HG02610 (cell line): ENCODE results near the gene SLC5A5.

ENCODE experiments used
- ATAC-seq: cut with Tn5 transposase; IDR thresholded peaks from one replicate; pipeline ENCODE4 v1.9.1; 2021; ENCODE audit warnings: mild to moderate bottlenecking, moderate library complexity; ENCODE audit not compliant: unreplicated experiment

The SLC5A5 gene

DNA sequence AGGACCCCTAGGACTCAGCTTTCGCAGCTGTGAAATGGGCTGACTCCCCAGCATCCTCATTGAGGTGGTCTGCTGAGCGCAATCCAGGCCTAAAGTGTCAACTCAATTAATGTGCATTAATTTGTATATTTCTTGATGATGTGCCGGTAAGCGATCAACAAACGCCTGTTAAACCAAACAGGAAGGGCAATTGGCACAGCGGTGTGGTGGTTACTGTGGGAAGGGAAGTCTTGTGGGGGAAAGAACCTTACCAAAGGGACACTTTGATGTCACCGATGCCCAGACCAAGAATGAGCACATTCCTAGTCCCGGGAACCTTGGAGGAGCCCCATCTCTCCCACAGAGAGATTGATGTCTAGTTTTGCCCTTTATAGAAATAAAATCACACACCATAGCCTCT, 25.6 kb upstream of the SLC5A5 start:
- ATAC-seq = no peak

DNA sequence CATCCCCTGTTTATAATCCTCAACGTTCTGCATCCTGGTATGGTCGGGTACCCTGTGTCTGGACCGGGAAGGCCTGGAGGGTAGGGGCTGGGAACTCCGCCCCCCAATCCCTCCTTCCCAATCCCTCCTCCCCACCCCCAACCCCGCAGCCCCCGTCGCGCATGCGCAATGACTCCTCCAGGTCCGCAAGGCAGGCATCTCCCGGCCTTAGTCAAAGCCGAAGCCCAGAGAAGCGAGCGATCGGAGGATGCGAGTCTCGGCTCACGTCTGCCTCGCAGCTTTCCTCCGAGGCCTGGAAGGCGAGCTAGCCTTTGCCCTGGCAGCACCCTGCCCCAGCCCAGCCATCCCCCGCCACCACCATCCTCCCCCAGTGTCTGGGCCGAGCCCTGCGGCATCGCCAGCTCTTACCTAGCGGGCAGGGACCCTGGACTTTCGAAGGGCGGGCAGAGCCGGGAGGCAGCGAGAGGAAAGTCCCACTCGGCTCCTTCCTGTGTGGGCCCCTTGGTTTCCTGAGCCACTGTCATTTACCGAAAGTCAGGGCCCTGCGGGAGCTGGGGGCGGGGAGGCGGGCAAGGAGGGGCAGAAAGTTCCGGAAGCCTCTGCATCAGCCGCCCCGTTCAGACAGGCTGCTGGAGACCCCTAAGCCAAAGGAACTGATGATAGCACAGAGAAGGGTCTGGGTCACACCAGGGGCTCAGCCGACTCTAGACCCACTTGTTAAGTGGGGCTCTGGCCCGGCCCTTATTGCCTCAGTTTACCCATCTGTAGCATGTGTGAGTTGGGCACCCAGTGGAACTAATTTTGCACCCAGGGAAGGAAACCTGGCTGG, 24.0 kb upstream of the SLC5A5 start, which contains the start of gene JAK3:
JAK3 (minus strand) TSS at position 445 of the 829 bp plus-strand sequence. CDS start 3,565 bp downstream, outside the sequence.
- peak; percentile 78 for ATAC-seq

- ATAC-seq = no peak
Observed at GRCh38 chr19:17848595-17849292, 23.0 kb upstream of the SLC5A5 start.

DNA sequence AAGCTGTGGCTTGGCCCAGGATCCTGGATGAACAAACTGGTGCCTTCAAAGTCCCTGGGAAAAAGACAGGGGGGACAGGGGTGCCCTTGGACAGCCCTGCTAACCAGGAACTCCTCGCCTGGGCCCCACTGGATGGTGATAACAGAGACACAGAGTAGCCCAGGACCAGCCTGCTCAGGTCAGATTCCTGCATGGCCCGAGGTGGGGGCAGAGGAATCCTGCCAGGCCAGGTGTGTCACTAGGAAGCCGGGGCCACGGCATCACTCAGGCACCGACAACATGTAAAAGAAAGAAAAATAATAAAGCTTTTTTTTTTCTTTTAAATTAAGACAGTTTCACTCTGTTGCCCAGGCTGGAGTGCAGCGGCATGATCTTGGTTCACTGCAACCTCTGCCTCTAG, 17.7 kb upstream of the SLC5A5 start:
- ATAC-seq = no peak

GRCh38 chr19:17855280-17856152, 16.2 kb upstream of the SLC5A5 start:
- ATAC-seq = no peak

DNA sequence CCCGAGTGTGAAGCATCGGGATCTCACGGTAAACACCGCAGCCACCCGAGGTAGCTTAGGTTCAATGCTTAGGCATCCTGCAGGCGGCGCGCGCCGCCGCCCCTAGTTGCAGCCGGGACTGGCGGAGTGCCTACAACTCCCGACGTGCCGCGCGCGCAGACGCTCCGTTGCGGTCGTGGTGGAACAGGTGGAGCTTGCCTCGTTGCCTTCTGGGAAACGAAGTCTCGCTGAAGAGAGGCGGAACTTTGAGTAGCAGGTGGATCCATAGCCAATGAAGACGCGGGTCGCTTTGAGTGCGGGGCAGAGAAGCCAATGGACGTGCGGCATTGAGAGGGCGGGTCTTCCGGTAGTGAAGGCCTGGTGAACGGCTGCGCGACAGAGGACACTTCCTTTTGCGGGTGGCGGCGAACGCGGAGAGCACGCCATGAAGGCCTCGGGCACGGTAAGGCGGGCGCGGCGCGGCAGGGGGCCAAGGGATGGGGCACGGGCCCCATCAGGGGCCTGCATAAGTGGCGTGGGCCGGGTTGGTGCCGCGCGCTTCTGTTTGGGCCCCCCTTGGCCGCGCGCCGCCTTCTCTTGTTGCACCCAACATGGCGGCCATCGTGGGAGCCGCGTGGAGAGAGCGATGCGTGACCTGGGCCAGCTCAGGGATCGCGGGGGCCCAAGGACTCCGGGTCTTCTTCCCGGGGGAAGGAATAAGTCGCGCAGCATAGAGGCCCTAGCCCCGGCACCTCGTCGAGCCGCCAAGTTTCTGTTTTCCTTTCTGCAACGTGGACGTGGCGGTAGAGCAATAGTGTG, 12.0 kb upstream of the SLC5A5 start, which contains the start of gene RPL18A:
RPL18A (plus strand) TSS at position 378 of the 798 bp plus-strand sequence; CDS start at position 425, 47 bp downstream.
- ATAC-seq = peak; percentile 88

GRCh38 chr19:17860331-17860992, 11.3 kb upstream of the SLC5A5 start:
- no peak for ATAC-seq

DNA sequence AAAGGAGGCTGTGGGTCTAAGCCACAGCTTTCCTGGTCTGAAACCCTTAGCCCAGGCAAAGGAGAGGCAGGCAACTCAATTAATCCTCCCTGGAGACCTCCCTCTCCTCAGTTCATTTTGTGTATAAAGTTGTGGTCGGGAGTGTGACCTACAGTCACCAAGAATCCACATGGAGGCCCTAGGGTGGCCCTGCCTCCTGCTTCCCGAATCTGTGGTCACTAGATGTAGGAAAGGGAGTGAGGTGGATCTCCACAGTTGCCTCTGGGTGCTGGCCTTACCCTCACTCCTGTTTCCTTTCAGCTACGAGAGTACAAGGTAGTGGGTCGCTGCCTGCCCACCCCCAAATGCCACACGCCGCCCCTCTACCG, 10.8 kb upstream of the SLC5A5 start:
- ATAC-seq = no peak

DNA sequence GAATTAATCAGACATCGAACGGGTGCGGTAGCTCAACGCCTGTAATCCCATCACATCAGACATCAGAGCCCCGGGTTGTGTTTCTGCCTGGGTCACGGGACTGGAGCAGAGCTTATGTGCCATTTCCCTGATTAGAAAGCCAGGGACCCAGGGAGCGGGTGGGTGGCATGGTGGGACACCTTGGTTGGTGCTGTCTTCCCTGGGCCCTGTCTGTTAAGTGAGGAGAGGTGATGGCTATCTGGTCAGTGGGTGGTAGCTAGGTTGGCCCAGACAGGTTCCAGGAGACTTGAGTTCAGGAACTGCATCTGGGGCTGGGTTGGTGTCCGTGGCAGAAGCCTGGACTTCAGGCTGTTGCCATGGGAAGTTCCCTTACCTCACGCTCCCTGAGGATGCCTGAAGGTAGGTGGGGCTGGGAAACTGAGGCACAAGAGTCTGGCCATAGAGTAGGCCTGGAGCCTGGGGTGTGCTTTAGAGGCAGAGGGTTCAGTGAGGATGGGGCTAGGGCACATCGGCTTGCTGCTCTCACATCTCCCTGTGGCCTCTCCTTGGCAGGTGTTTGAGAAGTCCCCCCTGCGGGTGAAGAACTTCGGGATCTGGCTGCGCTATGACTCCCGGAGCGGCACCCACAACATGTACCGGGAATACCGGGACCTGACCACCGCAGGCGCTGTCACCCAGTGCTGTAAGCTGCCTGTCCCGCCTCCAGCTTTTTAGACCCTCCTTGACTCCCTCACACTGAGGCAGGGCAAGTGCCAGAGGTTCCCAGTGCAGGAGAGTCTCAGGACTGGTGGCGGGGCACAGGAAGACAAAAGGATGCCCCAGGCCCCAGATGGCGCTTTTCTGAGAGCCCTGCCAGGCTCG, 10.0 kb upstream of the SLC5A5 start:
- ATAC-seq = no peak

- ATAC-seq = no peak
Observed at GRCh38 chr19:17862711-17863519, 8.8 kb upstream of the SLC5A5 start.

DNA sequence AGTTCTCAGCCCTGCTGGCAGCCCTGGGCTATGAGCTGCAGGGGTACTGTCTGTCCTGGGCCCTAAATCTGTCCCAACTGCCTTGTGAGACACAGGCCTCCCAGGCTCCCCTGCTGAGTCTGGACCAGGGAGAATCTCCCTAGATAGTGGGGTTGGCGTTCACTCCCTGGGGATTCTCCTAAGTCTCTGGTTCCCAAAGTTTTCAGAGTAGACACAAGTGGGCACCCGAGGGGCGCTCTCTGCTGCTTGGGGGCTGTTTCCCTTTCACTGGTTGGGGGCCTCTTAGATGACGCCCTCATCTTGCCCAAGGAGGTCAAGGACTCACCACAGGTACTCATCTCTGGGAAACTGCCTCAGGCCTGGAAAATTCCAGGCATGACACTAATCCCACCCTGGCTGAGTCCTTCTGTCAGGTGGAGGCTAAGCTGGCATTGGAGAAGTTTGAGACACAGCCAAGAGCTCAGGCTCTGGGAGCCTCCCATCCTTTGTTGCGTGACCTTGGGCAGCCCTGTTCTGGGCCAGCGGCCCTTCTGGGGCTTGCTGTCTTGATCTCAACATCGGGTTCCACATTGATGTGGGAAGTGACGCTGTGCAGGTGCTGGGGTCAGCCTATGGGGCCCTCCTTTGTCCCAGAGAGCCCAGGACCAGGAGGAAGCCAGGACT, 8.1 kb upstream of the SLC5A5 start:
- no peak for ATAC-seq

DNA sequence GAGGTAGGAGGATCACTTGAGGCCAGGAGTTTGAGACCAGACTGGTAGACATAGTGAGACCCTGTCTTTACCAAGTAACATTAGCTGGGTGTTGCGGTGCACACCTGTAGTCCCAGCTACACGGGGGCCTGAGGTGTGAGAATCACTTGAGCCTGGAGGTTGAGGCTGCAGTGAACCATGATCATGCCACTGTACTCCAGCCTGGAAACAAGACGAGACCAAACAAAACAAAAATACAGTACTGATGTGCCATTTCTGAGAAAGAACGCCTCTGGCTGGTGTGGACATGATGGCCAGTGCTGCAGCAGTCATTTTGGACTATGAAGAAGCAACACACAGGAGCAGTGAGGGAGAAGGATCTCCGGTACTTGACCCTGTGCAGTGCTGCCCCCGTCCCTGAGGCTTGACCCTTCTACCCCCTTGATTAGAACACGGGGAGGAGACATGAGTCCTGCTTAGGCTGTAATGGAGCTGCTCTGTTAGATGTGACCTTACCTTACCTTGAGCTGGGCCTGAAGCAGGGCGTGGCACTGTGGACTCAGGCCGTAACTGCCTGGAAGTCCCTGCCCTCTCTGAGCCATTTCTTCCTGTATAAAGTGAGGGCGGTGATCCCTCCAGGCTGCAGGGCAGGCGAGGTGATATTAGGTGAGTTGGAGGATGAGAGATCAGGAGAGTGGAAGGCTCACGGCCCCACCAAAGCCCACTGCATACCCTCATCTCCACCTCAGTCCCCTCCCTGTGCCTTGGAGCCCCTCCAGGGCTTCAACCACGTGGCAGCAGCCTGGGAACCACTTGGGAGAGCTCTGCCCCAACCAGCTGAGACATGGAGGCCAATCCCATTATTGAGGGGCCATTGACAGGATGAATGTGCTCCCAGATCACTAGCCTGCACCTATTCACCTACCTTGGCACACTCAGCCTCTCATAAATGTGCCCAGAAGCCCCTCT, 6.1 kb upstream of the SLC5A5 start:
- no peak for ATAC-seq

- ATAC-seq = no peak
Observed at GRCh38 chr19:17866312-17866963, 5.3 kb upstream of the SLC5A5 start.

GRCh38 chr19:17866964-17867486, 4.7 kb upstream of the SLC5A5 start:
- ATAC-seq = no peak

GRCh38 chr19:17868669-17869068, 3.1 kb upstream of the SLC5A5 start:
- no peak for ATAC-seq
